Subcutaneous abdominal adipose tissue (tissue), 5 donors: Measurements from ENCODE around the gene PTPRJ.
"Not testable (repeated sequence)": the region's sequence is repeated elsewhere in the genome, so short reads cannot be mapped to it uniquely, and the experiment has no call there.

ENCODE experiments used
- H3K27ac ChIP-seq: one replicate; pipeline ENCODE4 v1.7.0; 2013; ENCODE audit warnings: low read depth, mild to moderate bottlenecking, inconsistent platforms, low read length, moderate library complexity
- H3K27me3 ChIP-seq, 5 donors: one replicate each; pipeline ENCODE4 v1.7.0; 2013; ENCODE audit warnings: low read length in 5 of 5, inconsistent platforms in 1 of 5; ENCODE audit not compliant: control insufficient read depth in 5 of 5, insufficient read depth in 4 of 5
- H3K36me3 ChIP-seq, 5 donors: one replicate each; pipeline ENCODE4 v1.7.0; 2013; ENCODE audit warnings: low read length in 5 of 5; ENCODE audit not compliant: control insufficient read depth in 5 of 5, insufficient read depth in 5 of 5
- H3K4me1 ChIP-seq, 5 donors: one replicate each; pipeline ENCODE4 v1.7.0; 2013; ENCODE audit warnings: low read length in 5 of 5, mild to moderate bottlenecking in 3 of 5, moderate library complexity in 1 of 5; ENCODE audit not compliant: control insufficient read depth in 5 of 5, insufficient read depth in 5 of 5
- H3K4me3 ChIP-seq, 5 donors: one replicate each; pipeline ENCODE4 v1.7.0; 2013; ENCODE audit warnings: low read length in 5 of 5, low read depth in 1 of 5
- H3K9ac ChIP-seq, 5 donors: one replicate each; pipeline ENCODE4 v1.7.0; 2013; ENCODE audit warnings: low read length in 5 of 5, mild to moderate bottlenecking in 4 of 5, moderate library complexity in 3 of 5
- H3K9me3 ChIP-seq, 5 donors: one replicate each; pipeline ENCODE4 v1.7.0; 2013; ENCODE audit warnings: low read length in 5 of 5; ENCODE audit not compliant: control insufficient read depth in 5 of 5
- donor health status: healthy.
- donor health status: healthy.
- donor health status: healthy.
- donor health status: healthy.
- donor health status: healthy.

Gene PTPRJ

DNA sequence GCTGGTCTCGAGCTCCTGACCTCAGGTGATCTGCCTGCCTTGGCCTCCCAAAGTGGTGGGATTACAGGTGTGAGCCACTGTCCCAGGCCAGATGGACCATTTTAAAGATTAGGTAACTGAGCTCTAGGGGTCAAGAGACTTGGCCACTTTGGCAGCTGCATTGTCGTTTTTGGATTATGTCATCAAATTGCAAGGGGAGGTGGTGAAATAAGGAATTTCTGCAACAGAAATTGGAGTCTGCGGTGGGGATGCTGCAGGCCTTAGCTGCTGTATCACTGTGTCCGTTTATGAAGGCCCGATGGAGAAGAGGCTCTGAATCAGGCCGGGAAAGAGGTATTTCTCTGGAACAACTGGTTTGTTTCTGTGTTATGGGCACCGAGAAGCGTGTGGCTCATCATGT, 34.6 kb downstream of the PTPRJ start:
- Histone ChIP-seq H3K4me1 (peaks cover 0 to 27% (median 11%) of the 10 kb centered on the region in 5 donors), H3K4me3 (no peak overlapping the region), H3K36me3 (no peaks in the 10 kb centered on the region), H3K27me3 (no peaks in the 10 kb centered on the region), H3K27ac (no peak overlapping the region), H3K9me3 (no peaks in the 10 kb centered on the region), H3K9ac (no peak overlapping the region)

DNA sequence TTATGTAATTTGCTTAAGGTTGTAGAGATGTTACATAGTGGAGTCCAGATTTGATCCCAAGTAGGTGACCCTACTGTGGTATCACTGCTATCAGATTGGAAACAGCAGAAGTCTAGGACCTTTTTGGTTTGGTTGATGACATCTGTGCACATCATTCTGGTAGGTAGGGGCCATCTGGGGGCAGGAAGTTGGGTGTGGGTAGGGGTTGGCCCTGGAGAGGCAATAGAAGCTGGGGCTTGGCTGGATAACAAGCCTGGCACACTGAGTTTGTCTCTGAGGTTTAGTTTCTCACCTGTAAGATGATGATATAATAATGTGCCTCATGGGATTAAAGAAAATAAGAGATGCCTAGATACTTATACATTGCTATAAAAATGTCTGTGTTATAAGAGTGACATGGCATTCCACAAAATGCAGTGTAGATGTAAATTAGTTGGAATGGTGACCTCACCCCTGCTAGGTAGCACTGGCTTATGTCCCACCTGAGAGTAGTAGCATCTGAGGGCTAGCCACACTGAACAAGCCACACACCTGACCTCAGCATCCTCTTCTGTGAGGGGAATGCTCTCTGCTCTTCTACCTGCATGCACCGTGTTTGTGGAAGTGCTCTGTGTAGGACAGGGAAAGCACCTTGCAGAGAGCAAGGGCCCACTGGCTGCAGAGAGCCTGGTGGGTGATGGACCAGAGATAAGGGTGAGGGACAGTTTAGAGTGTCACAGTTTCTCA, 36.9 kb downstream of the PTPRJ start:
- H3K9ac ChIP-seq: no peak overlapping the region
- H3K27ac ChIP-seq: no peak overlapping the region
- H3K36me3 ChIP-seq: no peaks in the 10 kb centered on the region
- H3K27me3 ChIP-seq: no peaks in the 10 kb centered on the region
- no peaks in the 10 kb centered on the region for H3K9me3 ChIP-seq
- H3K4me3 ChIP-seq: no peak overlapping the region
- peaks cover 0 to 34% (median 14%) of the 10 kb centered on the region in 5 donors for H3K4me1 ChIP-seq

DNA sequence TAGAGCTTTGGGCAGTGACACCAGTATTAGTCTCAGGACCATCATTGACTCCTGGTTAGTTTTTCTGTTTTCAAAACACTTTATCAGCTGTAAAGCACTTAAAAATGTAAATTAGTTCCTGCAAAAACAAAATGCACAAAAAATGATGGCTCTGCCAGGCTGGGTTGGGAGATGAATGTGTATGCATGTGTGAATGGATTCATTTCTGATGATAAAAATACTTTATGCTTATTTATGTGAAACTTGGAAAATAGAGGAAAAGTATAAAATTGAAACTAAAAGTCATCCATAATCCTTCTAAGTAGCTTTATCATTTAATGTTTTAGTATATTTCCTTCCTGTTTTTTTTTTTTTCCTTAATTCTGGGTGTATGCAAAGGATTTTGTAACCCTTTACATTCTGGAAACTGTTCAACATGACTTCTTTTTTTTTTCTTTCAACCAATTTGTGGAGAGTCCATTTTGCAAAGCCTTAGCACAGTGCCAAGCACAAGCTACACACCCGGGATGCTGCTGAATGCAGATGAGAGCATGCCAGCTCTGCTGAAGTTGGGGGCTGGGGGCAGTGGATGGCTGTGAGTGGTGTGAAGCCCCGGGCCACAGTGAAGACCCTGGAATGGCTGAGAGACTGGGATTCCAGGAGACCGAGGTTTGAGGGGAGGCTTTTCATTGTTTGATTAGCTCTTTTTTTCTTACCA, 37.6 kb downstream of the PTPRJ start:
- no peaks in the 10 kb centered on the region for H3K27me3 ChIP-seq
- H3K9me3 ChIP-seq: no peaks in the 10 kb centered on the region
- no peak overlapping the region for H3K27ac ChIP-seq
- H3K4me3 ChIP-seq: no peak overlapping the region
- peaks cover 0 to 40% (median 14%) of the 10 kb centered on the region in 5 donors for H3K4me1 ChIP-seq
- no peak overlapping the region for H3K9ac ChIP-seq
- no peaks in the 10 kb centered on the region for H3K36me3 ChIP-seq

DNA sequence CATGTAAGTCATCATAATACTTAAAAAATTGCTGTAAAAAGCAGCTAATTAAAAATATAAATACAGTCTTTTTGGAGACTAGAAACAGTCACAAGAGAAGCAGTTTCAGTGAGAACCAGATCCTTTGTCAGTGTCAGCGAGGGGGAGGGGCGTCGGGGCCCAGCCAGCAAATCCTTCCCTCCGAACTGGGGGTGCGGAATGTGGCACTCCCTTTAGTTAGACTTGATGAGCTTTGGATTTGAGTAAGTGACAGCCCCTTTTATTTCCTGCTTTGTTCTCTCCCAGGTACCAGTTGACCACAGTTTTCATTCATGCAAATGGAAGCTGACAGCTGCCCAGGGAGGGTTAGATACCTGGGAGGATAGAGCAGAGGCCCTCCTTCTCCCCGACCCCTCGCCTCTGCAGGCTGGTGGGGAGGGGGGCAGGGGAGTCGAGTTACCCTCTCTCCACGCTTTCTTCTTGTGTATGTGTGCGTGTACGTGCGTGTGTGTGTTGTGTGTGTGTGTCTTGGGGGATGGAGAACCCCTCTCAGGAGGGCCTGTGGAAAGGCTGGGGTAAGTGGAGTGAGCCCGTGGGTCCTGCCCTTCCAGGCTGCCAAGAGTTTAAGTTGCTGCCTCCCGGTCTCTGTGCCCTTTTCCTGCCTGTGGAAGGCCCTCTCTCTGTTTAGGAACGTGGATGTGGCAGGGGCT, 38.3 kb downstream of the PTPRJ start:
- H3K27ac ChIP-seq: no peak overlapping the region
- H3K4me1 ChIP-seq: peaks cover 0 to 34% (median 10%) of the 10 kb centered on the region in 5 donors
- H3K9me3 ChIP-seq: no peaks in the 10 kb centered on the region
- no peaks in the 10 kb centered on the region for H3K27me3 ChIP-seq
- no peak overlapping the region for H3K9ac ChIP-seq
- no peak overlapping the region for H3K4me3 ChIP-seq
- no peaks in the 10 kb centered on the region for H3K36me3 ChIP-seq

DNA sequence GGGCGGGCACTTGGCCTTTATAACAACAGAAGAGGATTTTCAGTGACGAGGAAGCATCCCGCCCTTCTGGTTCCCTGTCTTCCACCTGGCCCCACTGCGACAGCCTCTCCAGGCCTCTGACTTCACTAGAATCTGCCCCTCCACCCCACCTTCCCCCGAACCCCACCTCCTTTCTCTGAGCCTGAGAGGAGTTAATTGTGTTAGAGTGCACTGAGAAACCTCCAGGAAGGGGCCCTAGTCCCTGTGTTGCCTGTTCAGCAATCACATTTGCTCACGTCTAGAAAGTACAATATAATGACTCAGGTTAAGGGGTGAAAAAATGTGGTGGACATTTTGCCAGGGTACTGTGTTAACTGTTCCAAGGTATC, 38.8 kb downstream of the PTPRJ start:
- H3K9ac ChIP-seq: no peak overlapping the region
- no peak overlapping the region for H3K27ac ChIP-seq
- no peak overlapping the region for H3K4me3 ChIP-seq
- H3K36me3 ChIP-seq: no peaks in the 10 kb centered on the region
- H3K27me3 ChIP-seq: no peaks in the 10 kb centered on the region
- peaks cover 0 to 33% (median 10%) of the 10 kb centered on the region in 5 donors for H3K4me1 ChIP-seq
- H3K9me3 ChIP-seq: no peaks in the 10 kb centered on the region

DNA sequence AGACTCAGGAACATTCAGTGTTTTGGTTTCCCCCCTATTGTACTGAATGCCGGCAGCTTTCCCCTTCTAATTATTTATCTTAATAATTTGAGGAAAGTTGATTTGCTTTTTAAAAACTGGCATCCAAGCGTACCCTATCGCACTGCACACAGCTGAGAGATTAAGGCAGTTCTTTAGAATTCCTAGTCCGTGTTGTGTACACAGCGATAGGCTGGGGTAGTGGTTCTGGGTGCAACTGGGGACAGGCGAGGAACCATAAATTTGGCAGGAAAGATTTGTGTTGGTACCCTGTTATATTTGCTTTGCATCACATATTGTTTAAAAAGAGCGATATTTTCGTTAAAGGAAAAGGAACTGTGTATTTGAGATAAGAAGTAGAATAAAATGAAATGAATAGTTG, 39.2 kb downstream of the PTPRJ start:
- Histone ChIP-seq H3K4me3 (no peak overlapping the region), H3K4me1 (peaks cover 0 to 35% (median 11%) of the 10 kb centered on the region in 5 donors), H3K9ac (no peak overlapping the region), H3K27me3 (no peaks in the 10 kb centered on the region), H3K27ac (no peak overlapping the region), H3K9me3 (no peaks in the 10 kb centered on the region), H3K36me3 (no peaks in the 10 kb centered on the region)

DNA sequence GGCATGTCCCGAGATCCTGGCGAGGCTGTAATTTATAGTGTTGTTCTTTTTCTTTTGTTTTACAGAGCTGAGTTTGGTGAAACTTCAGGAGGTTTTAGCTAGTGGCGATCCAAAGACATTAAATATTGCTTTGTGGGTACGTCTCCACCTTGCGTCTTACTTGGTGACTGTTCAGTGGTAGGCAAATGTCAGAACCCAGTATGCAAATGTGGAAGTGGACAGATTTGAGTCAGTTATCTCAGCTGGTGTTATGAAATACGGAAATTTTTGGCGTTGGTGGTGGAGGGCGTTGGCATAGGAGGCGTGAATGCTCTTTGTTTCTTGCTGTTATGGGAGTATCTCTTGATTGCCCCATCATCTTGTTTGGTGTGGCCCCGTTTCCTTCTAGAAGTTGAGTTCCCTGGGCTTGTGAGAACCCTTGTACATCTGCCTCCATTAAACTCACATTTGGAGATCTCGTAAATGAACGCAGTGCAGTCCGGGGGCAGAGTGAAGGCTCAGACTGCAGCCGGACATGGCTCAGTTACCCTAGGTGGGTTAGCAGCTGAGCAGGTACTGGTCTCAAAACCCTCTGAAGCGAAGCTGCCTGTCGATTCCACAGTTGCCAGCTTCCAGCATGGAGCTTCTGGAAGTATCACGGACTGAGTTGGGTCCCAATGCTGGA, 39.9 kb downstream of the PTPRJ start:
- Histone ChIP-seq H3K4me3 (no peak overlapping the region), H3K4me1 (peaks cover 0 to 32% (median 14%) of the 10 kb centered on the region in 5 donors), H3K27me3 (no peaks in the 10 kb centered on the region), H3K9me3 (no peaks in the 10 kb centered on the region), H3K9ac (no peak overlapping the region), H3K36me3 (no peaks in the 10 kb centered on the region), H3K27ac (no peak overlapping the region)

DNA sequence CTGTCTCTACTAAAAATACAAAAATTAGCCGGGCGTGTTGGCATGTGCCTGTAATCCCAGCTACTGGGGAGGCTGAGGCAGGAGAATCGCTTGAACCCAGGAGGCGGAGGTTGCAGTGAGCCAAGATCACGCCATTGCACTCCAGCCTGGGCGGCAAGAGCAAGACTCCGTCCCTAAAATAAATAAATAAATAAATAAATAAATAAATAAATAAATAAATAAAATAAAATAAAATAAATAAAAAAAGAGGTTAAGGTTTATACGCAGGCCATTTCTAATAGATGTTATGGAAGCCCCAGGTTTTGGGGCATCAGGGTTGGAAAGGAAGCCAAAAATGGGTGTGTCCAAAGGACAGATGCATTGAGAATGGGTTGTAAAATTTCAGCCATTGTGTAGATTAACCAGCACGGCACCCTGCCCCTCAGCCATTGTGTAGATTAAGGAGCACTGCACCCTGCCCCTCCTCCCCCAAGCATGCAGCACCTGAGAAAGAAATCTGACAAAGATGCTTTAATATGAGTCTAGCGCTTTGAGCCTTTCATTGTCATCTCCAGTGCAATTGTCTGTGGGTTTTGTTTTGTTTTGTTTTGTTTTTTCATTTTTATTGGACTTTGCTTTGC, 41.0 kb downstream of the PTPRJ start:
- not testable (repeated sequence) for H3K36me3 ChIP-seq, H3K9ac ChIP-seq, H3K9me3 ChIP-seq, H3K27ac ChIP-seq, H3K4me3 ChIP-seq, H3K27me3 ChIP-seq
- peaks cover 0 to 34% (median 17%) of the 10 kb centered on the region in 5 donors for H3K4me1 ChIP-seq

DNA sequence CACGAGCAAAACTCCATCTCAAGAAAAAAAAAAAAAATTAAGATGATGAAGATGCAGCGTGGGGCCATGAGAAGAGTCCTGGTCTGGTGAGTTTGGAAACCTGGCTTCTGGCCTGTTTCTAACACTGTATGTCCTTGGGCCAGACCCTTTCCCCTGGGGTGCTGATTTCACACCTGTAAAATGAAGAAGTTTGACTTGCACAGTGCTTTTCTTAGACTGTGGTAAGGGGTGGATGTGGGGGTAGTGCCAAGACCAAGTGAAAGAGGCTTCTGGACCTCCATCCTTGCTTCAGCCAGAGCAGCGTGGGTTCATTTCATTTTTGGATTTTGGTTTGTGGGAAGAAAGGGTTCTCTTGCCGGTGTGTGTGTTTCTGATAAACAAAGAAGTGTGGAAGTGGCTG, 42.1 kb downstream of the PTPRJ start:
- Histone ChIP-seq H3K4me1 (peaks cover 0 to 32% (median 17%) of the 10 kb centered on the region in 5 donors), H3K9ac (no peak overlapping the region), H3K4me3 (no peak overlapping the region), H3K27ac (no peak overlapping the region), H3K27me3 (no peaks in the 10 kb centered on the region), H3K36me3 (no peaks in the 10 kb centered on the region), H3K9me3 (no peaks in the 10 kb centered on the region)
